Mucosa of stomach (tissue), 1 donor: ENCODE results near the gene TLCD3B.
A peak's percentile ranks its signal among the peaks of the same experiment; 100 is the strongest.
"Not testable (repeated sequence)": the region's sequence is repeated elsewhere in the genome, so short reads cannot be mapped to it uniquely, and the experiment has no call there.

ENCODE experiments used
- H3K27me3 ChIP-seq: one replicate; pipeline ENCODE4 v1.7.0; 2013; ENCODE audit warnings: mild to moderate bottlenecking, low read length; ENCODE audit not compliant: control insufficient read depth, insufficient read depth
- H3K36me3 ChIP-seq: one replicate; pipeline ENCODE4 v1.7.0; 2013; ENCODE audit warnings: low read length; ENCODE audit not compliant: control insufficient read depth, insufficient read depth
- H3K4me1 ChIP-seq: one replicate; pipeline ENCODE4 v1.7.0; 2013; ENCODE audit warnings: mild to moderate bottlenecking, low read length; ENCODE audit not compliant: control insufficient read depth, insufficient read depth
- H3K4me3 ChIP-seq: one replicate; pipeline ENCODE4 v1.7.0; 2013; ENCODE audit warnings: low read length
- H3K9ac ChIP-seq: one replicate; pipeline ENCODE4 v1.7.0; 2013; ENCODE audit warnings: mild to moderate bottlenecking, low read length, moderate library complexity
- H3K9me3 ChIP-seq: one replicate; pipeline ENCODE4 v1.7.0; 2013; ENCODE audit warnings: mild to moderate bottlenecking, low read length, moderate library complexity; ENCODE audit not compliant: control insufficient read depth
- donor health status: Pancreatic carcinoma.

Gene TLCD3B

GRCh38 chr16:30053376-30054015, 22.4 kb upstream of the TLCD3B start:
- H3K27me3 ChIP-seq: no peaks in the 10 kb centered on the region
- H3K9ac ChIP-seq: peak overlapping the region; percentile 65
- H3K9me3 ChIP-seq: no peaks in the 10 kb centered on the region
- H3K4me1 ChIP-seq: peaks cover 20% of the 10 kb centered on the region
- H3K36me3 ChIP-seq: no peaks in the 10 kb centered on the region
- H3K4me3 ChIP-seq: peak overlapping the region; percentile 77

- Histone ChIP-seq H3K9me3 (no peaks in the 10 kb centered on the region), H3K4me3 (peak overlapping the region; percentile 77), H3K27me3 (no peaks in the 10 kb centered on the region), H3K4me1 (peaks cover 20% of the 10 kb centered on the region), H3K9ac (peak overlapping the region; percentile 65), H3K36me3 (no peaks in the 10 kb centered on the region)
Measured at GRCh38 chr16:30052671-30053372, 21.8 kb upstream of the TLCD3B start.

- Histone ChIP-seq H3K27me3 (peaks cover under 1% of the 10 kb centered on the region), H3K4me3 (no peak overlapping the region), H3K4me1 (peaks cover 20% of the 10 kb centered on the region), H3K36me3 (no peaks in the 10 kb centered on the region), H3K9ac (no peak overlapping the region), H3K9me3 (no peaks in the 10 kb centered on the region)
Measured at GRCh38 chr16:30051518-30051917, 20.4 kb upstream of the TLCD3B start.

- no peak overlapping the region for H3K9ac ChIP-seq
- H3K27me3 ChIP-seq: peaks cover 10% of the 10 kb centered on the region
- no peaks in the 10 kb centered on the region for H3K9me3 ChIP-seq
- H3K36me3 ChIP-seq: no peaks in the 10 kb centered on the region
- no peak overlapping the region for H3K4me3 ChIP-seq
- H3K4me1 ChIP-seq: peaks cover 11% of the 10 kb centered on the region
Measured at GRCh38 chr16:30049871-30050270, 18.8 kb upstream of the TLCD3B start.

DNA sequence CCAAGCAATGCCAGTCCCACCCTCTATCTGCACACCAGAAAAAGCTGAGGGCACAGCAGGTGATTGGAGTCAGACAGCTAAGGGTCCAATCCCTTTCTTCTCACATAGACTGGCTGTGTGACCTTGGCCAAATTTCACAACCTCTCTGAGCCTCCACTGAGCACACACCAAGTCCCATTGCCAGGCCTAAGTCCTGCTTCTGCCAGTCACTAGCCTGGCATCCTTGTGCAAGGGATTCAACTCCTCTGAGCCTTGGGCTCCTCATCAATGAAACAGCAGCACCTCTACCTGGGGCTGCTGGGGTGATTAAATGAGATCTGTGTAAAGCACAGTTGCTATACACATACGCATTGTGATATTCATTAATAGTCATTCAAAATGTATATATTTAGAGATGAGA, 15.5 kb upstream of the TLCD3B start:
- Histone ChIP-seq H3K4me3 (no peak overlapping the region), H3K9ac (no peak overlapping the region), H3K36me3 (no peaks in the 10 kb centered on the region), H3K27me3 (peaks cover 10% of the 10 kb centered on the region), H3K9me3 (no peaks in the 10 kb centered on the region), H3K4me1 (no peaks in the 10 kb centered on the region)

DNA sequence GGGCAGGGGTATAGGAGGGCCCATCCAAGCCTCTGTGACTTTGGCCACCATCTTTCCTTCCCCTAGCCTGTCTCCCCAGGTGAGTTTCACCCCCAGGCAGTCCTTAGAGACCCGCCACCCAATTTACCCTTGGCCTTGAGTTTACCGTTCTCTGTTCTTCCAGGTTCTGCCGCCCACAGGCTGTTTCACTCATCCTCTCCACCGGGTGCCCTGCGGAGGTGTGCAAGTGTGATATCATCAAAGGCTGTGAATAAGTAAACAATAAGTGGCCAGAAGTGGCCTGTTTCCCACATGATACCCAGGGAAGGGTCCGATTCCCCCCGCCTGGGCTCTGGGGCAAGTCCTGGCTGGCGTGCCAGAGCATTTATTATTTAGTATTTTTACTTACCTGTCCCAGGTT, 15.1 kb upstream of the TLCD3B start:
- H3K27me3 ChIP-seq: peaks cover 10% of the 10 kb centered on the region
- H3K4me1 ChIP-seq: no peaks in the 10 kb centered on the region
- no peak overlapping the region for H3K9ac ChIP-seq
- no peaks in the 10 kb centered on the region for H3K9me3 ChIP-seq
- no peak overlapping the region for H3K4me3 ChIP-seq
- no peaks in the 10 kb centered on the region for H3K36me3 ChIP-seq

GRCh38 chr16:30041841-30042240, 10.8 kb upstream of the TLCD3B start:
- Histone ChIP-seq H3K36me3 (no peaks in the 10 kb centered on the region), H3K4me3 (no peak overlapping the region), H3K9me3 (no peaks in the 10 kb centered on the region)

GRCh38 chr16:30040690-30041089, 9.6 kb upstream of the TLCD3B start:
- not testable (repeated sequence) for H3K9ac ChIP-seq, H3K36me3 ChIP-seq, H3K4me3 ChIP-seq, H3K9me3 ChIP-seq, H3K27me3 ChIP-seq, H3K4me1 ChIP-seq

More at GRCh38 chr16:30041841-30042240, 10.8 kb upstream of the TLCD3B start:
- H3K27me3 ChIP-seq: peaks cover 10% of the 10 kb centered on the region
- H3K9ac ChIP-seq: no peak overlapping the region
- no peaks in the 10 kb centered on the region for H3K4me1 ChIP-seq

- no peaks in the 10 kb centered on the region for H3K36me3 ChIP-seq
- no peak overlapping the region for H3K9ac ChIP-seq
- H3K9me3 ChIP-seq: no peaks in the 10 kb centered on the region
- H3K4me3 ChIP-seq: no peak overlapping the region
- H3K4me1 ChIP-seq: no peaks in the 10 kb centered on the region
- peaks cover 4% of the 10 kb centered on the region for H3K27me3 ChIP-seq
Measured at GRCh38 chr16:30040221-30040620, 9.2 kb upstream of the TLCD3B start.

DNA sequence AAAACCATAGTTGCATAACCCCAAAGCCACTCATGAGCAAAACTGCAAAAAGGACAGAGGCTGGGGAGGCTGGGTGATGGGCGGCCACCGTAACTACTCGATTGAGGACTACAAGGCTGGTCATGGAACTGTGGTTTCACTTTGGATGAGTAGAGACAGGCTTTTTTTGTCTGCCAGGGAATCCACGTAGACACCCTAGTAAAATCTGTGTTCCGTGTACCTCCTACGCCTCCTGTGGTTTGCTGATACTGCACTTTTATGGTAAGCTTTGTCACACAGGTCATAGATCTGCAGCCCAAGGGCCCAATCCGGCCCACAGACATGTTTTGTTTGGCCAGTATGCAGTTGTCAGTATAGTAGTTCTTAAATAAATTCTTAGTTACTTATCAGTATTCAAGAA, 2.2 kb upstream of the TLCD3B start:
- no peak overlapping the region for H3K4me3 ChIP-seq
- peaks cover 5% of the 10 kb centered on the region for H3K4me1 ChIP-seq
- peaks cover 59% of the 10 kb centered on the region for H3K27me3 ChIP-seq
- H3K9ac ChIP-seq: no peak overlapping the region
- no peaks in the 10 kb centered on the region for H3K36me3 ChIP-seq
- H3K9me3 ChIP-seq: no peaks in the 10 kb centered on the region

DNA sequence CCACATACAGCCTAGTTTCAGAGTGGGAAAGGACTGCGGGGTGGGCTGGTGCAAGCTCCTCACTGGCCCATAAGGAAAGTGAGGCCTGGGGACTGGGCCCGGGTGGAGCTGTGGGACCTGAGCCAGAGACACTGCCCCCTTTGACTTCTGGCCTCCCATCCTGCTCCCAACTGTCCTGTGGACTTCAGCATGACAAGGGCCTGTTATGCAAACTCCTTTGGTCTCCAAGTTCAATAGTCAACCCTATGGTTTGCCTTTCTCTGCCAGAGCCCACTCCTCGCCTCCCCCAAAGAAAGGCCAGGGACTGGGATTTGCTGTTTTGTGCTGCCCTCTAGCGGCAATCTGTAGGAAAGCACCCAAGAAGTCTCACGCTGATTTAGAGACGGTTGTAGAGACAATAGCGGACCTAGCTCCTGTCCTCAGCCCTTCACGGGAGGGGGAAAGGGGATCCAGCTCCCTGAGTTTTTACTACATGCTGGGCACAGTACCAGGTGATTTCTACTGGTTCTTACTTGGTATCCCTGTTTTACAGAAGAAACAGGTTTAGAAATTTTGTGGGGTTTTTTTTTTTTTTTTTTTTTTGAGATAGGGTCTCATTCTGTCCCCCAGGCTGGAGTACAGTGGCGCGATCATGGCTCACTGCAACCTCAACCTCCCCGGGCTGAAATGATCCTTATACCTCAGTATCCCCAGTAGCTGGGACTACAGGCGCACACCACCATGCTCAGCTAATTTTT, 1.2 kb upstream of the TLCD3B start:
- no peaks in the 10 kb centered on the region for H3K36me3 ChIP-seq
- peaks cover 5% of the 10 kb centered on the region for H3K4me1 ChIP-seq
- H3K9me3 ChIP-seq: no peaks in the 10 kb centered on the region
- H3K9ac ChIP-seq: no peak overlapping the region
- peaks cover 67% of the 10 kb centered on the region for H3K27me3 ChIP-seq
- no peak overlapping the region for H3K4me3 ChIP-seq

GRCh38 chr16:30031477-30031918, 427 bp upstream of the TLCD3B start:
- peaks cover 5% of the 10 kb centered on the region for H3K4me1 ChIP-seq
- H3K9ac ChIP-seq: no peak overlapping the region
- H3K36me3 ChIP-seq: no peaks in the 10 kb centered on the region
- H3K9me3 ChIP-seq: no peaks in the 10 kb centered on the region
- no peak overlapping the region for H3K4me3 ChIP-seq
- peaks cover 69% of the 10 kb centered on the region for H3K27me3 ChIP-seq
